ENCODE data around the gene DCUN1D1.

Gene DCUN1D1

DNA sequence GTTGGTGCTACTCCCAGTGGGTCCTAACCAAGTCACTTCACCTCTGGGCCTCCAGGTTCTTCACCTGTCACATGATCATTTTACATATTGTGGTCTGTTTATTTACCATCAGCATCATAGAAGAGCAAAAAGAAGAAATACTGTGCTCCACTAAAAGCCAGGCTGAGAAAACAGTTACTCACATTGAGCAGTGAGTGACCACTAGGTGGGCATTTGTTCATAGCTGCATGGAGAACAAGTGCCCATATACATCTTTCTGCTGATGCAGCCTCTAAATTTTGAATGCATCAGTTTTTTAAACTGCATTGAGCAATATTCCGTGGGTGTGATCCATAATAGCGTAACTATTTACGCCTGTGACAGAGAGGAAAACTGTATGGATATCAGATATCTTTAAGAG, 76.2 kb downstream of the DCUN1D1 start:
- TF ChIP-seq, protein P1, sequence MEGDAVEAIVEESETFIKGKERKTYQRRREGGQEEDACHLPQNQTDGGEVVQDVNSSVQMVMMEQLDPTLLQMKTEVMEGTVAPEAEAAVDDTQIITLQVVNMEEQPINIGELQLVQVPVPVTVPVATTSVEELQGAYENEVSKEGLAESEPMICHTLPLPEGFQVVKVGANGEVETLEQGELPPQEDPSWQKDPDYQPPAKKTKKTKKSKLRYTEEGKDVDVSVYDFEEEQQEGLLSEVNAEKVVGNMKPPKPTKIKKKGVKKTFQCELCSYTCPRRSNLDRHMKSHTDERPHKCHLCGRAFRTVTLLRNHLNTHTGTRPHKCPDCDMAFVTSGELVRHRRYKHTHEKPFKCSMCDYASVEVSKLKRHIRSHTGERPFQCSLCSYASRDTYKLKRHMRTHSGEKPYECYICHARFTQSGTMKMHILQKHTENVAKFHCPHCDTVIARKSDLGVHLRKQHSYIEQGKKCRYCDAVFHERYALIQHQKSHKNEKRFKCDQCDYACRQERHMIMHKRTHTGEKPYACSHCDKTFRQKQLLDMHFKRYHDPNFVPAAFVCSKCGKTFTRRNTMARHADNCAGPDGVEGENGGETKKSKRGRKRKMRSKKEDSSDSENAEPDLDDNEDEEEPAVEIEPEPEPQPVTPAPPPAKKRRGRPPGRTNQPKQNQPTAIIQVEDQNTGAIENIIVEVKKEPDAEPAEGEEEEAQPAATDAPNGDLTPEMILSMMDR (IDR thresholded peaks at IDR 0.05; ENCODE audit: insufficient read depth, low read depth, low read length, missing control alignments), result peak; percentile 13
- no peak overlapping the region for H3K4me3 ChIP-seq (ENCODE audit: low read length)
- no peak for DNase-seq (ENCODE audit: low read depth)

DNA sequence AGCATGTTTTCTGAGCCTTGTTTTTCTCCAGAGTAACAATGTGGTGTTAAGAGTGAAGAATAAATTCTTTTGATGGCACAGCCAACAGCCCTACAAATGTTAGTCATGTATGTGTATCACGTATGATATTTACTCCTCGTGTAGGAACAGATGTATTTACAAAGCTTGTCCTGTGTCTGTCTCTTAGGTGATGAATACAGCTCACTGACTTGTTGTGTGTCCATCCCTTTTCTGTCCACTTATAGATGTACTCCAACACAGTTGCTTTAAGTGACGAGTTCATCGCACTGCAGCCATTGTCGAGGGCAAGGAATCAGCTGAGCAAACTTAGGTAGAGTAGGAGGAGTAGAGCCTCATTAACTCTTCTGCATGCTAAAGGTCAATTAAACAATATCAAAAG, 78.1 kb downstream of the DCUN1D1 start:
- no peak overlapping the region for H3K4me3 ChIP-seq (ENCODE audit: low read length)
- DNase-seq (ENCODE audit: low read depth), result no peak
- TF ChIP-seq, protein P1 (IDR thresholded peaks at IDR 0.05; ENCODE audit: insufficient read depth, low read depth, low read length, missing control alignments), result no peak

GRCh38 chr3:182896553-182896952, 83.8 kb downstream of the DCUN1D1 start:
- H3K4me3 ChIP-seq (ENCODE audit: low read length), result no peak overlapping the region
- TF ChIP-seq, protein P1 (IDR thresholded peaks at IDR 0.05; ENCODE audit: insufficient read depth, low read depth, low read length, missing control alignments), result no peak
- DNase-seq (ENCODE audit: low read depth), result no peak

- no peak overlapping the region for H3K4me3 ChIP-seq (ENCODE audit: low read length)
- no peak for DNase-seq (ENCODE audit: low read depth)
- TF ChIP-seq, protein P1 (IDR thresholded peaks at IDR 0.05; ENCODE audit: insufficient read depth, low read depth, low read length, missing control alignments), result no peak
These were observed 84.7 kb downstream of the DCUN1D1 start for GRCh38 chr3:182895513-182896112.

- no peak for DNase-seq (ENCODE audit: low read depth)
- H3K4me3 ChIP-seq (ENCODE audit: low read length), result no peak overlapping the region
- TF ChIP-seq, protein P1 (IDR thresholded peaks at IDR 0.05; ENCODE audit: insufficient read depth, low read depth, low read length, missing control alignments), result no peak
These were observed 88.1 kb downstream of the DCUN1D1 start for GRCh38 chr3:182892226-182892625.

DNA sequence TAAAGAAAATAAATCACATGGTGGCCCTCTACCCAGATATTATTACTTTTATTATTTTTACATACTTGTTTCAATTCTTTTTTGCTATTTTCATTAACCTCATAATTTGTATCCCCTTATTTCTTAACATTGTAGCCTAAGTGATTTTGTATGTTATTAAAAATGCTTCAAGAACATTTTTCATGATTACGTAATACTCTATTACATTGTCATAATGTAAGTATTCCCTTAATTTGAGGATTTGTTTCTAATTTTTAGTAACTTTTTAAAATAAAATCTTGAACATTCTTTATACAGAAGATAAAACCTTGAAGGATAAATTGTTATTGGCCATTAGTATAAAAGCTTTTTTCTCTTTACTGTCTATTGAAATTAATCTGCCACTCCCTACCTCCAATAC, 89.0 kb downstream of the DCUN1D1 start:
- TF ChIP-seq, protein P1 (IDR thresholded peaks at IDR 0.05; ENCODE audit: insufficient read depth, low read depth, low read length, missing control alignments), result no peak
- no peak for DNase-seq (ENCODE audit: low read depth)
- H3K4me3 ChIP-seq (ENCODE audit: low read length), result no peak overlapping the region

GRCh38 chr3:182889948-182890629, 90.2 kb downstream of the DCUN1D1 start:
- TF ChIP-seq, protein P1 (IDR thresholded peaks at IDR 0.05; ENCODE audit: insufficient read depth, low read depth, low read length, missing control alignments), result no peak
- H3K4me3 ChIP-seq (ENCODE audit: low read length), result no peak overlapping the region
- no peak for DNase-seq (ENCODE audit: low read depth)

All from epithelial cell of esophagus (primary cell).